Neuronal stem cell (in vitro differentiated cells): ENCODE data around the gene ORMDL3.

Experiments used
- DNase-seq: peaks from one replicate; pipeline ENCODE4 v3.0.0-alpha.2; 2013; ENCODE audit warnings: low spot score
- H2AFZ ChIP-seq: one replicate; pipeline ENCODE4 v1.6.1; 2013; ENCODE audit warnings: mild to moderate bottlenecking, low read length, inconsistent platforms
- H2AK5ac ChIP-seq: 2 replicates; pipeline ENCODE4 v1.6.1; 2013; ENCODE audit warnings: low read depth, mild to moderate bottlenecking, inconsistent platforms, low read length, moderate library complexity, mixed read lengths
- H2BK120ac ChIP-seq: 2 replicates; pipeline ENCODE4 v1.6.1; 2013; ENCODE audit warnings: low read depth, mild to moderate bottlenecking, inconsistent platforms, low read length, moderate library complexity, mixed read lengths
- H2BK12ac ChIP-seq: one replicate; pipeline ENCODE4 v1.6.1; 2013; ENCODE audit warnings: low read length, inconsistent platforms
- H2BK15ac ChIP-seq: 2 replicates; pipeline ENCODE4 v1.6.1; 2013; ENCODE audit warnings: mild to moderate bottlenecking, low read length, inconsistent platforms, mixed read lengths
- H2BK5ac ChIP-seq: one replicate; pipeline ENCODE4 v1.6.1; 2013; ENCODE audit warnings: inconsistent platforms, mild to moderate bottlenecking, low read length, moderate library complexity
- H3K14ac ChIP-seq: one replicate; pipeline ENCODE4 v1.6.1; 2013; ENCODE audit warnings: low read length, inconsistent platforms
- H3K18ac ChIP-seq: 2 replicates; pipeline ENCODE4 v1.6.1; 2013; ENCODE audit warnings: low read length, inconsistent platforms
- H3K23ac ChIP-seq: 2 replicates; pipeline ENCODE4 v1.6.1; 2013; ENCODE audit warnings: low read depth, mild to moderate bottlenecking, mixed read lengths, low read length, inconsistent platforms; ENCODE audit not compliant: poor library complexity
- H3K27ac ChIP-seq: replicated peaks from 3 replicates; pipeline ENCODE4 v1.5.1; 2013; ENCODE audit warnings: low read length, inconsistent platforms
- H3K27me3 ChIP-seq, 3 experiments: 2 replicates each; pipeline ENCODE4 v1.6.1; 2013; ENCODE audit warnings: low read length in 3 of 3, mild to moderate bottlenecking in 2 of 3, inconsistent platforms in 1 of 3, low read depth in 1 of 3, mixed read lengths in 1 of 3, moderate library complexity in 1 of 3; ENCODE audit not compliant: control insufficient read depth in 3 of 3, insufficient read depth in 3 of 3
- H3K36me3 ChIP-seq, 2 donors: replicated peaks in 1 of 2; 2 replicates each; pipeline ENCODE4 v1.6.1; 2013; ENCODE audit warnings: low read length in 2 of 2; ENCODE audit not compliant: control insufficient read depth in 2 of 2, insufficient read depth in 2 of 2
- H3K4ac ChIP-seq: 2 replicates; pipeline ENCODE4 v1.6.1; 2013; ENCODE audit warnings: inconsistent platforms, mild to moderate bottlenecking, low read length, moderate library complexity
- H3K4me1 ChIP-seq, 2 donors: 1 replicate in 1 of 2; 2 replicates in 1 of 2; pipeline ENCODE4 v1.6.1; 2013; ENCODE audit warnings: low read length in 2 of 2, low read depth in 1 of 2; ENCODE audit not compliant: control insufficient read depth in 2 of 2, insufficient read depth in 1 of 2
- H3K4me2 ChIP-seq: one replicate; pipeline ENCODE4 v1.6.1; 2013; ENCODE audit warnings: mild to moderate bottlenecking, low read length, inconsistent platforms; ENCODE audit not compliant: insufficient read depth, poor library complexity, severe bottlenecking
- H3K4me3 ChIP-seq, 2 donors: 2 replicates each; pipeline ENCODE4 v1.5.1; 2013; ENCODE audit warnings: low read length in 2 of 2, mild to moderate bottlenecking in 2 of 2, inconsistent platforms in 1 of 2, moderate library complexity in 1 of 2
- H3K79me1 ChIP-seq: one replicate; pipeline ENCODE4 v1.6.1; 2013; ENCODE audit warnings: low read depth, mild to moderate bottlenecking, inconsistent platforms, low read length, moderate library complexity
- H3K9ac ChIP-seq: one replicate; pipeline ENCODE4 v1.6.1; 2013; ENCODE audit warnings: mild to moderate bottlenecking, low read depth, low read length, inconsistent platforms; ENCODE audit not compliant: poor library complexity
- H3K9me3 ChIP-seq, 2 donors: replicated peaks in 1 of 2; 2 replicates each; pipeline versions ENCODE3 to v1.6.1; 2013; ENCODE audit warnings: low read length in 2 of 2, mild to moderate bottlenecking in 2 of 2, inconsistent platforms in 1 of 2, low read depth in 1 of 2, mixed read lengths in 1 of 2, moderate library complexity in 1 of 2; ENCODE audit not compliant: control insufficient read depth in 2 of 2, insufficient read depth in 1 of 2
- H4K8ac ChIP-seq: one replicate; pipeline ENCODE4 v1.6.1; 2013; ENCODE audit warnings: low read depth, mild to moderate bottlenecking, inconsistent platforms, low read length, moderate library complexity
- H4K91ac ChIP-seq: one replicate; pipeline ENCODE4 v1.6.1; 2013; ENCODE audit warnings: low read length, low read depth, mild to moderate bottlenecking, inconsistent platforms; ENCODE audit not compliant: poor library complexity
- WGBS, 2 donors: extraction: QIAGEN DNeasy Blood & Tissue Kit; methylation state at CpG; one replicate each; pipeline ENCODE4 v1.1.7; 2013; ENCODE audit warnings: missing lambda C conversion rate in 2 of 2, mixed read lengths in 1 of 2; ENCODE audit not compliant: insufficient read length in 2 of 2, insufficient replicate concordance in 1 of 2; ENCODE audit errors: extremely low coverage in 2 of 2; 5-methylcytosine and 5-hydroxymethylcytosine counted together

ORMDL3 gene

DNA sequence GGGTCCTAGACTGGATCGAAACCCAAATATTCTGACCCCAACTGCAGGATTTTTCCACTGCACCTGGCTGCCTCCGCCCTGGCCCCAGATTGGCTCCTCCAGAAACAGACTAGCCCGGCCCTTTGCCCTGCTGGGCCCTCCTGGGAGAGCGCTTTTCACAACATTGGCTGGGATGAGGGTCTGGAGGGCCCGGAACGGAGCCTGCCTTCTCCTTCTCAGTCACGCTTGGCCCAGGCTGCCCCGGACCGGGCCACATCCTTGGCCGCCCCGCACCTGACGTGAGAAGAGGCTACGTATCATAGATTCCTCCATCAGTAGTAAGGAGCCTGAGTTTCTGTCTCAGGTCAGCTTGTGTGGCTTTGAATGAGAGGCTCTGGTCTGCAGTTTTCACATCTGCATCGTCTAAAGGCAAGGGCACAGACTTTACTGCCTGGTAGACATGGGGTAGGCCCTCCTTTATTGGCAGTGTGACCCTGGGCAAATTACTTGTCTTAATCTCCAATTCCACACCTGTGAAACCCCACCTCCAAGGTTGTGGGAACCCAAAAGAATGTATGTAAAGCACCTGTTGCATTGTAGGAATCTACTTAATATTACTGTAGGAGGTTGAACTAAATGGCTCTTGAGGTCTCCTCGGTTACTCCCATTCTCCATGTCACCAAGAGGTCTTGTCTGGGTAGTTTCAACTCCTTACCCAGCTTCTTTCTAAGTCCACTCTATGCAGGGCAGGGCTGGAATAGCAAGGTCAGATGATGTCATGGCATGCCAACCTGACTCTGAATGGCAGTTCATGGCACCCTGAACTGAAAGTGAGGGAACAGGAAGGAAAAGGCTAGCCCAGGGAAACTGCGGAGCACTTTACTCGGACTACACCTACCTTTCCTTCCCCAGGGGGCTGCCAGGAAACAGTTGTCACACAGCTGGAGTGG lies 792 bp upstream of the ORMDL3 start:
- Histone ChIP-seq H3K9ac (peak overlapping the region; percentile 64), H3K27me3 (no peaks in the 10 kb centered on the region), H3K18ac (peak overlapping the region; percentile 42), H3K4ac (no peak overlapping the region), H2BK120ac (no peak overlapping the region), H4K91ac (no peak overlapping the region), H2BK12ac (no peak overlapping the region), H3K14ac (no peak overlapping the region), H4K8ac (no peak overlapping the region), H3K36me3 (peaks cover 8 to 15% of the 10 kb centered on the region in 2 donors), H2AK5ac (no peak overlapping the region), H3K4me3 (peak overlapping the region; percentile 62 to 82), H3K4me2 (peak overlapping the region; percentile 59), H2BK15ac (no peak overlapping the region), H3K23ac (no peak overlapping the region), H3K27ac (peak overlapping the region; percentile 48), H3K4me1 (peaks cover 6 to 13% of the 10 kb centered on the region in 2 donors), H3K9me3 (peaks cover 0 to 2% of the 10 kb centered on the region in 2 donors), H3K79me1 (peaks cover 12% of the 10 kb centered on the region), H2AFZ (peak overlapping the region; percentile 96), H2BK5ac (no peak overlapping the region)
- no peak for DNase-seq
- no CpG with 5 or more reads among the region's 17 CpGs for WGBS, 2 donors

DNA sequence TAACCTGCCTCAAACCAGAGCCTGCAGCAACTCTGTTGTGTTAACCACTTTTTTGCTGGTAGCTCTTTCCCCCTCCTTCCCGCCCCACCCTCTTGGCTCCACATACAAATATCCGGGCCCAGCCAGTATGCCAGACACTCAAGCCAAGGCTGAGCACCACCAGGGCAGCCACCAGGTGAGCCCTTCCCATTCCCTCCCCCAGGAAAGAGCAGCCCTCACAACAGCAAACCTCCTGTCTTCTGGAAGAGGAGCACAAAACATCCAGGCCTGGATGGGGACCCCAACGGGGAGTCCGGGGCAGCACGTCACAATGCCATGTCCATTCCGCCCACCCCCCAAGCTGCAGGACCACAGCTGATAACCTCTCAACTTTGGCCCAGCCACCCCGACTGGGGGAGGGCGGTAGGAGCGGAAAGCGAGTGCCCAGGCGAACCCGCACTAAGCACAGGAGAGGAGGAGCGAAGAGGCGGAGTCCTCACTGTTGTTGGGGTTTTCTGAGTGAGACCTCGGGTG lies 757 bp downstream of the ORMDL3 start:
- H3K79me1 ChIP-seq = peaks cover 12% of the 10 kb centered on the region
- peak overlapping the region; percentile 97 for H3K23ac ChIP-seq
- peak overlapping the region; percentile 82 for H3K4me2 ChIP-seq
- H2AFZ ChIP-seq = peak overlapping the region; percentile 96
- DNase-seq = peak; percentile 26
- peaks cover 0 to 2% of the 10 kb centered on the region in 2 donors for H3K9me3 ChIP-seq
- no peak overlapping the region for H4K91ac ChIP-seq
- peak overlapping the region; percentile 98 for H3K9ac ChIP-seq
- no peak overlapping the region for H3K4ac ChIP-seq
- H3K27me3 ChIP-seq = no peaks in the 10 kb centered on the region
- WGBS, 2 donors = no CpG with 5 or more reads among the region's 15 CpGs
- H3K18ac ChIP-seq = peak overlapping the region; percentile 95
- peaks cover 22 to 31% of the 10 kb centered on the region in 2 donors for H3K36me3 ChIP-seq
- H3K4me1 ChIP-seq = peaks cover 6 to 13% of the 10 kb centered on the region in 2 donors
- H3K14ac ChIP-seq = peak overlapping the region; percentile 63
- H2BK5ac ChIP-seq = peak overlapping the region; percentile 87
- H2BK12ac ChIP-seq = no peak overlapping the region
- peak overlapping the region; percentile 91 for H2AK5ac ChIP-seq
- peak overlapping the region; percentile 62 to 93 for H3K4me3 ChIP-seq
- no peak overlapping the region for H2BK120ac ChIP-seq
- no peak overlapping the region for H3K27ac ChIP-seq
- no peak overlapping the region for H2BK15ac ChIP-seq
- no peak overlapping the region for H4K8ac ChIP-seq

DNA sequence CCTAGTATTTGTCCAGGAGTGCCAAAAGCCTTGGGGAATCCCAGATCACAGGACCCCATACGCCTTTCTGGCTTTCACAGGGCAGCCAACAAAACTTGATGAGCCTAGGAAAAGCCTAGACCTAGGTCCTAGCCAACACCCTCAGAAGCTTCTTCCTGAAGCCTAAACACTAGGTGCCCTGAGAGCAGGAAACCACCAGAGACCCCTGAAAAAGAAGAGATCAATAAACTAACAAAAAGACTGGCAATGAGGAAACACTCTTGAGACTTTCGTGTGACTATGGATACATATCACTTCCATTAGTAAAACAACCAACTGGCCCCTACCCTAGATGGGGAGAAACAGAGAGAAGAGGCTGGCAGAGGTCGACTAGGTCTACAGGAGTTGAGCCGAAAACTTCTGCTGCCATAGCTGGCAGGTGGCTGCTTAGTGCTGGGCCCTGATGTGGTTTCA lies 1.2 kb downstream of the ORMDL3 start:
- Histone ChIP-seq H3K4me2 (peak overlapping the region; percentile 82), H2BK5ac (no peak overlapping the region), H3K23ac (no peak overlapping the region), H2BK120ac (no peak overlapping the region), H2BK12ac (no peak overlapping the region), H3K4me3 (peak overlapping the region; percentile 62 to 93), H3K79me1 (peaks cover 12% of the 10 kb centered on the region), H3K36me3 (peaks cover 27 to 35% of the 10 kb centered on the region in 2 donors), H2AK5ac (no peak overlapping the region), H3K9me3 (peaks cover 0 to 2% of the 10 kb centered on the region in 2 donors), H3K18ac (no peak overlapping the region), H3K4ac (no peak overlapping the region), H2AFZ (no peak overlapping the region), H4K8ac (no peak overlapping the region), H3K14ac (no peak overlapping the region), H2BK15ac (no peak overlapping the region), H4K91ac (no peak overlapping the region), H3K27ac (no peak overlapping the region), H3K27me3 (no peaks in the 10 kb centered on the region), H3K4me1 (peaks cover 6 to 13% of the 10 kb centered on the region in 2 donors), H3K9ac (peak overlapping the region; percentile 47)
- no peak for DNase-seq
- WGBS, 2 donors = no CpG with 5 or more reads among the region's 4 CpGs
